AG08396 (cell line): ENCODE data around the gene LETMD1.
A peak's percentile ranks its signal among the peaks of the same experiment; 100 is the strongest.

Experiments used
- DNase-seq: peaks from one replicate; pipeline ENCODE4 v3.0.0; 2012; ENCODE audit warnings: low spot score, mixed read lengths

LETMD1 gene

DNA sequence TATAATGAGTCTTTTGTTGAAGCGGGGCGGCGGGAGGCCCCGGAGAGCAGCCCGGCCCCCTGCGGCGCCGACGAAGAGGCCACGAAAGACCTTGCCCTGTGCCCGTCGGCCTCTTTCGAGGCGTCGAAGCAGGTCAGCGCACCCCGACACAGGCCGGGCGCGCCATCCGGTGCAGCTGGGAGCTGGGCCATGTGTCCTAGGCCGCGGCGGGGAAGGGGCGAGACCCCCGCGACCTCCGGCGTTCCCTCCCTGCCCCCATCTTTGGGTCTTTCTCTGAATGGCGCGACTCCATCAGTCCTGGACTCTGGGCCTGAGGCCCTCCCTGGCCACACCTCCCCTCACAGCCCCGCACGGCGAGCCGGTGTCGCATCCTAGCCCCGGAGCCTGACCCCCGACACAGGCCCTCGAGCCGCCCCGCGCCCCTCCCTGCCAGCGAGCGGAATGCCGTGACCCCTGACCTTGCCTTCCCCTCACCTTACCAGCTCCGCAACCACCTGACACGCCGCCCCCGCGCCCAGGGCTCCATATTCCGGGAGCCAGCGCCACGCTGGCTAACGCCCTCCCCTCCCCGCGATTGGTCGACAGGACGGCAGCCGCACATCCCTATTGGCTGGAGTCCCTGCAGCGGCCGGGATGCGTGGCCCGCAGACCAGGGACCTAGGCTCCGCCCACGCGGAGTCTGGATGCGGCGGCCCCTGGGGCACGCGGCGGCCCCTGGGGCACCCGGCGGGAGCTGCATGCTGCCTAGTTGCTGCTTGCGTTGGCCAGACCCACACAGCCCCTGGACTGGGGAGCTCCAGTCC, 22.1 kb upstream of the LETMD1 start, which contains the start of gene SLC11A2:
TSS of gene SLC11A2 (minus strand) at position 549 of the 803 bp plus-strand sequence. CDS start 15,656 bp downstream, outside the sequence.
- peak; percentile 98 for DNase-seq

DNA sequence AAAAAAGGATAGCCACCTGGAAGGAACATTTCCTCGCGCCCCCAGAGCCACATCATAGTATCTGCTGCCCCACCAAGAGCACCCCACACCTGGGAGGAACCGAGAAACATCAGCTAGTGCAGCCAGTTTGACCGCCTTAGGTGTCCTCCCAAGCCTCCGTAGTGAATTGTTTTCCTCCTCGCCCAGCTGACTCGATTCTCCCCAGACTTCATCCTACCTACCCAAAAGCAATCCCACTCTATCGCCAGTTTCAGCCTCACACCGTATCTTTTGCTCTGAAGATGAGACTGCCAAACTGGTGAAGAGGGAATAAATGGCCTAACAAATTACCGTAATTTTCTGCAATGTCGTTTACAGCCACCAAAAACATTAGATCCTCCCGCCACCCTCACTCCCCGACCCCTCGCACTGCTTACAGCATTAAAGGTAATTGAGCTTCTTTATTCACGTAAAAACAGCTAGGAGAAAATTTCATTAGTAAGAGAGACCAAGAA, 20.7 kb upstream of the LETMD1 start:
- no peak for DNase-seq

DNA sequence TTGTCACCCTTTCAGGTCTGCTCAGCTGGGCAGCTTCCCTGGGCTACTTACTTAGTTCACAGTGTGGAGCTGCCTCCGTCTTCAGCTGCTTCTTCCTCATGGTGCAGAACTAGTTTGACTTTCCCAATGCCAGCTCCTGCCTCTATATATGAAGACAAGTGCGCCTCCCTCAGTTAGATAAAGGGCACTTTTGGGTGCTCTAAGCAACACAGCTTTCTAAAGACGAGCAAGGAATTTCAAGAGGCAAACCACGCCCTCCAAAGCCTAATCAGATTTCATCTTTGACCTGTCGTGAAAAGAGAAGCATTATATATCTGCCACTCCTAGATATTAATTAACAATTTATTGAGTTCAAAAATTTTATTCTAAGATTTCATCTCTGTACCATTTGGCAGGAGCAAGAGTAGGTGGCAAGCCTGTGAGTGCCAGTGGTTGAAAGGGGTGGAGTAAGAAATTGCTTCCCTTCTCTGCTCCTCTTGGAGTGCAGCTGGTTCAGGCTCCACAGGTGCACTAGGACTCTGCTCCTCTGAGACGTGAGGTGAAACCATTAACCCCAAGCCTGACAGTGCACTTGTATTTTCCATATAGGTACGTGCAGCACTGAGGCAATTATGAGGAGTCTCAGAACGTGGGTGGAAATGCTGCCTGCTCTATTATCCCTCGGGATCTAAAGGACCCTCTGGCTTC, 19.9 kb upstream of the LETMD1 start:
- peak; percentile 29 for DNase-seq

DNA sequence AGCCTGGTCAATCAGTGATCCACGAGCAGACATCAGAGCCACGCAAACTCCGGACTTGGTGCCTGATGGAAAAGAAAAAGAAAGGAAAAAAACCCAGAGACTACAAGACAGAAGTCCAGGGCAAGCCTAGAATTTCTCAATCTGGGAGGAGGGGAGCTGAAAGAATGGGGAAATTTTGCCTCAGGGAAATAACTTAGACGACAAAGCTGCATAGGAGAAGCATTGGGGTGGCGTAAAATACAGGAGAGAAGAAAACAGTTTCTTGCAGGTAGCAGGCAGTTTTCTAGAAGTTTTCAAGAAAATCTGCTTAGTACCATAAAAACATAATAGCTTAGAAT, 19.3 kb upstream of the LETMD1 start:
- no peak for DNase-seq

DNA sequence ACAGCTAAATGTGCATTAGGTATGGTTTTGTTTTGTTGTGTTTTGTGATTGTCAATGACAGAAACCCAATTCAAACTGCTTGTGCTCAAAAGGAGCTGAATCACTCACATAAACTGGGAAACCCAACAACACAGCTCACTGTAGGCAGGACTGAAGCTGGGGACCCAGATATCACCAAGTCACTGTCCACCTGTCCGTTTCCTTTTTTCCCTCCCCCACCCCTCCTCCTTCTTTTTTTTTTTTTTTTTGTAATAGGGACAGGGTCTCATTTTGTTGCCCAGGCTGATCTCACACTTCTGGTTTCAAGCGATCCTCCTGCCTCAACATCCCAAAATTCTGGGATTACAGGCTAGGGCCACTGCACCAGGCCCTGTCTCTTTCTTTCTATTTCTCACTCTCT, 15.1 kb upstream of the LETMD1 start:
- no peak for DNase-seq

DNA sequence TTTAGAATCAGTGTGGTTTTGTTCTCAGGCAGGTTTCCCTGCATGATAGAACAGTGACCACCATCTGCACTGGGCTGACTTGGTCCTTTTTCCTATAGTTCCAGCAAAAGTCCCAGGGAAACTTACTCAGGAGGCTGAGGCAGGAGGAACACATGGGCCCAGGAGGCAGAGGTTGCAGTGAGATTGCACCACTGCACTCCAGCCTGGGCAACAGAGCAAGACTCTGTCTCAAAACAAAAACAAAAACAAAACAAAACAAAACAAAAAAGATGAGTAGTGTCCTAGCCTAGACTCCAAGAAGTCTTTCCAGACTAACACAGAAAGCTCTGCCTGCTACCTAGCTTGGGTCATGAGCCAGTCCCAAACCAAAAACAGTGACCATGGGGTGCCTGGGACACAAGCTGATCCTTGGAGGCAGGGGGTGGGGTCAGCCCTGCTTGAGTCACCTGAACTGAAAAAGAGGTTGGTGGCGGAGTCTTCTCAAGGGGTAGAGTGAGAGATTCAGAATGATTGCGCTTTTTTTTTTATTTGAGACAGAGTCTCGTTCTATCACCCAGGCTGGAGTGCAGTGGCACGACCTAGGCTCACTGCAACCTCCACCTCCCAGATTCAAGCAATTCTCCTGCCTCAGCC, 14.6 kb upstream of the LETMD1 start:
- no peak for DNase-seq

DNA sequence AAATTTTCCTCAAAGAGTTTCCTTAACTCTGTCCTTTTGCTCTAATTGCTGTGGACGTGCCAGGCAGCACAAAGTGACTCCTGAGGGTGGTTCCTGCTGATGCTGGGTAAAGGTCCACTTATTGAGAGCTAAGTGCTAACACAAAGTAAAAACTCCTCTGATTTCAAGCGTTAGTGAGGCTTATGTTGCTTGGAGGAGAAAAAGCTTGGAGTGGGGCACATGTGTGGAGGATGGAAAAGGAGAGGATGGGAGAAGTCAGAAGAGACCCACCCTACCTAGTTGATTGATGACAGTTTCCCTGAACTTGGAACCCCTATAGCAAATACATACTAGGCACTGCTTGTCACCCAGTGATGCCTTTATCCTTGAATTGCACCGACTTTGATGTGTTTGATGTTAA, 11.8 kb upstream of the LETMD1 start:
- DNase-seq: no peak

DNA sequence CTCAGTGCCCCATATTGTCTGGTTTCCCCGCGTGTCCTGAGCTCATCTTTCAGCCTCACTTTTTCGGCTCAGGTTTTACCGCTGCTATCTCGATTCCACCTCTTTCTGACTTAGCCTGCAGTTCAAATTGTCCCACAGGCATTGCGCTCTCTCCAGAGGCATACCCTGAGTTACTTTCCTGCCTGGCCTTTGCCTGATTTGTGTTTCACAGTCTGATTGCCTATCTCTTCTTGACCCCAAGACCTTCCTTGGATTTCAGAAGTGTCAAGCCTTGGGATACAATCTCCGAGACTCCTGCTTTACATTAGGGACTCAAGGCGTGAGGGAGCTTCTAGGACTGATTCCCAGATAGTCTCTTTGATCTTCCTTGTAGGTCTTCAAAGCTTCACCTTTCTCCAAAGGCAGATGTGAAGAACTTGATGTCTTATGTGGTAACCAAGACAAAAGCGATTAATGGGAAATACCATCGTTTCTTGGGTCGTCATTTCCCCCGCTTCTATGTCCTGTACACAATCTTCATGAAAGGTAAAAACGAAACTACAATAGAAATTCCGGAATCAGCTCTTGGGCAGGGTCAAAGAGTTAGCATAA, 629 bp downstream of the LETMD1 start:
- DNase-seq: no peak

DNA sequence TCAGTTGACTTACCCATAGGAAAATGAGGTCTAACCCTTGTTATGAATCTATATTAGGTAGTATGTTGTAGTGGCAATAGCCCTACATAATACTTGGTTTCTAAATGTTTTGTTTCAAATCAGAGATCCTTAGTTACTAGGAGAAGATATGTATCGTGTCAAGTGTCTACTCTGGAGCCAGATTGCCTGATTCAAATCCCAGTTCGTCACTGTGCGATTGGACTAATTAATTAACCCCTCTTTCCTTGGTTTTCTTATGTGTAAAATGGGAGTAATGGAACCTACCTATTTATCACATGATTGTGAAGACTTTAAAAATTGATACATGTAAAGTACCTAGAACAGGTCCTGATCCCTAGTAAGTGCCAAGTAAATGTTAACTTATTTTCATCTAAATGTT, 1.4 kb downstream of the LETMD1 start:
- DNase-seq: no peak

DNA sequence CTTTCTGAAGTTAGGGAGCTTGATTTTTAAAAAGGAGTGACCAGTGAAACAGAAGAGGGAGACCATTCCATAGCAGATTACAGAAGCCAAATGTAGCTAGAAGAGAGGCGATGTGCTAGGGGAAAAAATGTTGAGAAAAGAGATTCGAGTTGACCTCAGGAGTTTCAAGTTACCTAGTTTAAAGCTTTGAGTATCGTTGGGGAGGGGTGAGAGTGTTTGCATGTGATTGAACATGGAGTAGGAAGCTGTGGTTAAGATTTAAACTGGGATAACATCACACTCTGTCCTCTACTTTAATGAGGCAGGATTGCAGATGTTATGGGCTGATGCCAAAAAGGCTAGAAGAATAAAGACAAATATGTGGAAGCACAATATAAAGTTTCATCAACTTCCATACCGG, 3.7 kb downstream of the LETMD1 start:
- no peak for DNase-seq

DNA sequence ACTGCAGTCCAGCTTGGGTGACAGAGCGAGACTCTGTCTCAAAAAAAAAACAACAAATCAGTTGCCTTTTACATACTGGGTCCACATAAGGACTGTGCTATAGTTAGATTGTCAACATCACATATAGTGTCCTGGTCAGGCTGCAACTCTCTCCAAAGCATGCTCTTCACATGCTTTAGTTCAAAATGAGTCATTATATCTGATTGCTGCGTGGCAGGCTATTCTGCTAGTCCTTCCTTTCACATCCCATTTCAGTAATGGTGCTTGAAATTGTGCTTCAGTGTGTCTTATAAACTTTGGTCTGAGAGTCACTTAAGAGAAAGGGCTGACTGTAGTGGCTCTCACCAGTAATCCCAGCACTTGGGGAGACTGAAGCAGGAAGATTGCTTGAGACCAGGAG, 6.9 kb downstream of the LETMD1 start:
- no peak for DNase-seq

DNA sequence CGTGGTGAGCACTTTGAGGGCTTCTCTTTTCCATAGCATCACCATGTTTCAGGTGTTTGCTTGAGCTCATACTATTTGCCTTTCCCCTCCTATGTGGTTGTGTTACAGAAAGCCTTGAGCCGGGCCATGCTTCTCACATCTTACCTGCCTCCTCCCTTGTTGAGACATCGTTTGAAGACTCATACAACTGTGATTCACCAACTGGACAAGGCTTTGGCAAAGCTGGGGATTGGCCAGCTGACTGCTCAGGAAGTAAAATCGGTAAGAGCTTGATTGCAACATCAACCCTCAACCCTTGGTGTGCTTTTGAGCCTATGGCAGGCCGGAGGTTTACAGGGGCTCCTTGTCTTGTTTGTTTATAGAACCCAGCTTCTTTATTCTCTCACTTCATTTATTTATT, 8.1 kb downstream of the LETMD1 start:
- DNase-seq: no peak

DNA sequence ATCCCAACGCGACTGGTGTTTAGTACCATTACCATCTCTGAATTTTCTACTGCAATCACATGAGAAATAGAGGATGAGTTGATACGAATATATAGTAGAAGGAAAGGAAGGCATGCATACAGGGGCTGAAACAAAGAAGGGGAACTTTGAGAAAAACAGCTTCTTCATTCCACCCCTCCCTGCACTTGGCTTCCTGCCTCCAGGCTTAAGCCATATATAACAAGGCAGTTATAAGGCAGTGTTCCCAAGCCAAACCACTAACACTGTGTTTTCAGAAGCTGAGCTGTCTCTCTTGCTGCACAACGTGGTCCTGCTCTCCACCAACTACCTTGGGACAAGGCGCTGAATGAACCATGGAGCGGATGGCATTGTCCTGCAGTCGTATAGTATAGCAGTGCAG, 11.0 kb downstream of the LETMD1 start:
- no peak for DNase-seq

DNA sequence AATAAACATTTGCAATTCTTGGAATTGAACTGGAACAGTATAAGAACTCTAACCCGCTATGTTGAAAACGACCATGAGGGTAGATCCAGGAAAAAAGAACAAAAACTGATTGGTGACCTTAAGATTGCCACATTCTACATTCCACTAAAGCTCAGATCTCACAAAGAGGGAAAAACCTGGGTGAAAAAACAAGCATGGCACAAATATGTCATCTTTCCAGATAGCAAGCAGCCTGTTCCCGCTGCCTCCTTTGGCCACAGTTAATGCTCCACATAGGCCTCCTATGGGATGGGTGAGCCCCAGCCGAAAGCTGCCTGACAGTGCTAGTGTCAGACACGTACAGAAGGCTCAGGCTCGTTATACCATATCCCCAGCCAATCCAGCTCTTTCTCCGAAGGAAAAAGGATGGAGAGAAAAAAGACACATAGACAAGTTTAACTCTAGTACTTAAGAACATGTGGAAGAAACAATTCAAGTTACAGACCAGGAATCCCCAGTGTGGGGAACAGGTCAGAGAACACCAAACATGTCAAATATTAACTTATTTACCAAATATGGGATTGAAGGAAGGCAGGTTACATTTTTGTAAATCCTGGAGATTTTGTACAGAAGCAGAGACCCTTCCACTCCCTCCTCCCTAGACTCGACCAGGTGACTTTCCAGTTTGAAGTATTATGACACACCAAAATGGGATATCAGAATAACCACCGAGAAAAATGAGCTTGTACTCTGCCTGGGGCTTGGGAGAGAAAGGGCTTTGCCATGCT, 14.7 kb downstream of the LETMD1 start:
- DNase-seq: no peak

DNA sequence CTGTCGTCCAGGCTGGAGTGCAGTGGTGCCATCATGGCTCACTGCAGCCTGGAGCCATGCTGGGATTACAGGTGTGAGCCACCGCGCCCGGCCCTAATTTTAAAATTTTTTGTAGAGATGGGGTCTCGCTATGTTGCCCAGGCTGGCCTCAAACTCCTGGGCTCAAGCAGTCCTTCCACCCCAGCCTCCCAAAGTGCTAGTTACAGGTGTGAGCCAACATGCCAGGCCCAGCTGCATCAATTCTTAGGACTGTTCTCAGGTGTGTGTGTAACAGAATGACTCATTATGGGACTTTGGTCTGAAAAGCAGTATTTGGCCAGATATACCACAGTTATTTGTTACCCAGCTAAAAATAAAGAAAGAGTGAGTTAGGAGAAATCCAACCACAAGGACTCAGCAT, 17.4 kb downstream of the LETMD1 start:
- DNase-seq: no peak

DNA sequence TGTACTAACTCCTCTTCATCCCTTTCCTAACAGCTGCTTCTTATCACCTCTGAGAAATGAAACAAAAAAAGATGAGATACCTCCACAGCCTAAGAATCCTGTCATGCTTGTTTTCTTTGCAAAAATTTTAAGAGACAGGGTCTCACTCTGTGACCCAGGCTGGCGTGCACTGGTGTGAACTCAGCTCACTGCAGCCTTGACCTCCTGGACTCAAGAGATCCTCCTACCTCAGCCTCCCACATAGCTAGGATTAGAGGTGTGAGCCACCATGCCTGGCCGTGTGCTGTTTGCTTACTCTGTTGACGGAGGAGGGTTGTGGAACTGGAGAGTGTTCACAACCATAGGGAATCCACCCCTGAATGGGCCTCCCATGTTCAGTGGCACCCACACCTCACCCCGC, 19.1 kb downstream of the LETMD1 start:
- no peak for DNase-seq

DNA sequence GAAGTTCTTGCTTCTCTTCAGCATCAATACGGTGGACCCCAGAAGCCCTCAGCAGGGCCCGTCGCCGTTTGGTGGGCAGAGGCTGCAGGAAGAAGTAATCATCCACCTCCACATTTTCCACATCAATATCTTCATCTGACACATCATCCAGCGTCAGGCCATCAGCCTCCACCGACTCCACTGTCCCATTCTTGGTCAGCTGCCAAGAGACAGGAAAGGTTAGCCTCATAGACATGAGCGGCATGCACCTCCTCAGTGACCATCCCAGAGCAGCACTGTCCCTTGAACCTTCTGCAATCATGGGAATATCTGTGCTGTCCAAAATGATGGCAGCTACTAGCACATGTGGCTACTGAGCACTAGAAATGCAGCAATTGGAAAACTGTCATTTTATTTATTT, 19.6 kb downstream of the LETMD1 start:
- DNase-seq: no peak

DNA sequence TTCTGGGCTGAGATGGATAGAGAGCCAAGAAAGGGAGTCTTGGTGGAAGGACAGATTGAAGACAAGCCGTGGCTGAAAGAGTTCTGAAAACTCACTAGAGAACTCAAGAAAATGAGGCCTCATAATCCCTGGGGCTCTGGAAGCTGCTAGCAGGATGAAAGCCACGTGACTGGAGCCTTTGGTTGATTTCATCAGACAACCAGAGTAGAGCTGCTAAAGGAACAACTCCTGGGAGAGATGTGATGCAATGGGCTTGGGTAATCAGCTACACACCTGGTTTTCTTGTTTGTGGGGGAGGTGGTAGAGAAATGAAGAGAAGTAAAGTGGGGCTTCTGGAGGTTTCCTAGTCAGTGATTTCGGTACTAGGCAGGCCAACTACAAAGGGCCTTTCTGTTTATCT, 21.9 kb downstream of the LETMD1 start:
- no peak for DNase-seq

DNA sequence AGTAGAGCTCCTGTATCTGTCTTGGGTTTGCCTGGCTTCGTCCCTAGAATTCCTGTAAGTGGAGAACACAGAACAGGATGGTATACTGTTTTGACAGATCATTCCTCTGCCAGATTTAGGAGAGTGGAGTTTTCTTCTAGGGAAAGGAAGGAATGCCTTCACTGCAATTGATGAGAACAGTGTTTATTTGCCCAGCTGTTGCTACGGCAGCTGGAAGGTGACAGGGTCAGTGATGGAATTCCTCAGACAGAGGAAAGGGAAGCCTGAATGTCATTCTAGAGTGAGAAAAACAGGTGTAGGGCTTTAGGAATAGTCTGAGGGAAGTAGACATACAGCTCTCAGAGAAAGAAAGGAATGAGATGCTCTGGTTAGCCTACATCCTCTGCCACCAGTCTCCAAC, 23.5 kb downstream of the LETMD1 start:
- DNase-seq: no peak

DNA sequence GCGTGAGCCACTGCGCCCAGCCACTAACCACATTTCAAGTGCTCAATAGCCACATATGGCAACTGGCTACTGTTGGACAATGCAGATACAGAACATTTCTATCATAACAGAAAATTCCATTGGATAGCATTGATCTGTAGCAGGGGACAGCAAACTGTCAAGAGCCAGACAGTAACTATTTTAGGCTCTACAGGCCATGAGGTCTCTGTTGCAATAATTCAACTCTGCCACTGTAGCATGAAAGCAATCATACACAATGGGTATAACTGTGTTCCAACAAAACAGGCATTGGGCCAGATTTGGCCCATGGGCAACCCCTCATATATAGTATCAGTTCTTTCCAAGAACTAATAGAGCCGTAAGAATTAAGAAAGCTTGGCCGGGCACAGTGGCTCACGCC, 27.3 kb downstream of the LETMD1 start:
- no peak for DNase-seq

DNA sequence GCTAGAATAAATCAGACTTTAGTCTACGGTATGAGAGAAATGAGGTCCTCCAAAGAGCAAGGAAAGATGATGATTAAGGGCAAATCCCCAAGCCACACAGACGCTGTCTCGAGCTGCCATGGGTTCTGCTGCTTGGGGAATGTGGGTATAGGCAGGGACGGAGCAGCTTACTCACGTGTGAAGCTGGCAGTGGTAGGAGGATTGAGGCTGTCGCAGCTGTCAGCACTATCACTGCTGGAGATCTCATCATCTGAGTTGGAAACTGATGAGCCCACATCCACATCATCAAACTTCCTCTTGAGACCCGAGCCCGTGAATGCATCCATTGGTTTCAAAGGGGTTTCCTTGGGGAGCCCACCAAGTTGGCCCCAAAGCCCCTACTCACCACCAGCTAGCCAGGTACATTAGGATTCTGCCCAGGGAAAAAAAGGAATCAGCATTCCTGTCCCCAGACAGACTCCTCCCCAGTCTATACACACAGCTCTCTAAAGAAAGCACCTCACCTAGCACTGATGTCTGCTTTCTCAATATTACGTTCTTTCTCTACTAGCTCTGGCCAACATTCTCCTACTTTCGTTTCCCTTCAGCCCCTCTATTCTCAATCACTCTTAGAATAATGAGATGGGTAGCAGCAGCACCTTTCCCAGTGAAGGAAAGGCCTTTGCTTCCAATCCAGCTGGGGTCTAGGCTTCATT, 28.3 kb downstream of the LETMD1 start:
- no peak for DNase-seq
